Suprapubic skin (tissue), 4 donors: Measurements from ENCODE around the gene CCNQ.

Source experiments
- CTCF ChIP-seq, 2 donors: fragments of 200-600 bp in 1 of 2; fragments of 450-650 bp in 1 of 2; sonication (generic) in 1 of 2; IDR thresholded peaks; one replicate each; pipeline ENCODE4 v1.5.1; 2016 to 2019; ENCODE audit warnings: antibody characterized with exemption in 2 of 2, mild to moderate bottlenecking in 1 of 2, moderate library complexity in 1 of 2
- EP300 ChIP-seq: sonication (generic); formaldehyde crosslinking; IDR thresholded peaks from one replicate; pipeline ENCODE4 v1.6.1; 2017; ENCODE audit warnings: antibody characterized with exemption
- POLR2A ChIP-seq, 2 donors: fragments of 450-650 bp; IDR thresholded peaks; one replicate each; pipeline ENCODE4 v1.6.1; 2017; ENCODE audit warnings: antibody characterized with exemption in 2 of 2, mild to moderate bottlenecking in 2 of 2, moderate library complexity in 2 of 2
- POLR2AphosphoS5 ChIP-seq, 3 donors: sonication (generic); formaldehyde crosslinking; IDR thresholded peaks; one replicate each; pipeline ENCODE4 v1.6.1; 2017; ENCODE audit warnings: antibody characterized with exemption in 3 of 3

- TF ChIP-seq CTCF (IDR thresholded peaks at IDR 0.05): no peak
- no peak for TF ChIP-seq POLR2A (IDR thresholded peaks at IDR 0.05)
- no peak for TF ChIP-seq POLR2AphosphoS5 (IDR thresholded peaks at IDR 0.05)
- TF ChIP-seq EP300: no peak
Measured at GRCh38 chrX:153628665-153629064, 29.7 kb upstream of the CCNQ start.
